ENCODE measurements around the gene THSD7A.

The THSD7A gene

GRCh38 chr7:11505471-11505985 is 326.5 kb downstream of the THSD7A start:
- no peak for DNase-seq

- DNase-seq, result peak; percentile 18
These were observed 339.7 kb downstream of the THSD7A start for GRCh38 chr7:11492307-11492706.

GRCh38 chr7:11491811-11492210 is 340.2 kb downstream of the THSD7A start:
- no peak for DNase-seq

- DNase-seq, result no peak
These were observed 342.7 kb downstream of the THSD7A start for GRCh38 chr7:11489280-11489679.

GRCh38 chr7:11486271-11486670 is 345.7 kb downstream of the THSD7A start:
- no peak for DNase-seq

GRCh38 chr7:11485636-11486035 is 346.4 kb downstream of the THSD7A start:
- no peak for DNase-seq

GRCh38 chr7:11480143-11480542 is 351.9 kb downstream of the THSD7A start:
- DNase-seq, result no peak

GRCh38 chr7:11478882-11479281 is 353.1 kb downstream of the THSD7A start:
- no peak for DNase-seq

GRCh38 chr7:11478426-11478825 is 353.6 kb downstream of the THSD7A start:
- DNase-seq, result no peak

GRCh38 chr7:11474902-11475585 is 357.0 kb downstream of the THSD7A start:
- DNase-seq, result no peak

- no peak for DNase-seq
These were observed 358.1 kb downstream of the THSD7A start for GRCh38 chr7:11473807-11474424.

- no peak for DNase-seq
These were observed 358.8 kb downstream of the THSD7A start for GRCh38 chr7:11473220-11473619.

GRCh38 chr7:11472646-11473045 is 359.4 kb downstream of the THSD7A start:
- DNase-seq, result no peak

GRCh38 chr7:11471255-11471654 is 360.7 kb downstream of the THSD7A start:
- no peak for DNase-seq

GRCh38 chr7:11469028-11469745 is 362.8 kb downstream of the THSD7A start:
- DNase-seq, result no peak

- DNase-seq, result no peak
These were observed 365.4 kb downstream of the THSD7A start for GRCh38 chr7:11466517-11467105.

GRCh38 chr7:11464624-11465023 is 367.4 kb downstream of the THSD7A start:
- DNase-seq, result no peak

GRCh38 chr7:11461946-11462345 is 370.1 kb downstream of the THSD7A start:
- DNase-seq, result no peak

GRCh38 chr7:11458736-11459483 is 373.1 kb downstream of the THSD7A start:
- DNase-seq, result peak; percentile 75

- DNase-seq, result no peak
These were observed 374.6 kb downstream of the THSD7A start for GRCh38 chr7:11457419-11457818.

GRCh38 chr7:11456574-11456973 is 375.4 kb downstream of the THSD7A start:
- DNase-seq, result no peak

- no peak for DNase-seq
These were observed 379.5 kb downstream of the THSD7A start for GRCh38 chr7:11452476-11452875.

All from fibroblast of skin of back (primary cell).